Fibroblast of lung (primary cell): Measurements from ENCODE around the gene CYS1.

Source experiments
- CTCF ChIP-seq, 2 donors: IDR thresholded peaks in 1 of 2; conservative IDR thresholded peaks in 1 of 2; 1 replicate in 1 of 2; 2 replicates in 1 of 2; pipeline ENCODE4 v1.5.1; 2011 to 2012; ENCODE audit warnings: low read length in 2 of 2, control low read depth in 1 of 2, inconsistent platforms in 1 of 2, low read depth in 1 of 2, mild to moderate bottlenecking in 1 of 2
- EZH2 ChIP-seq: IDR thresholded peaks from 2 replicates; pipeline ENCODE4 v1.5.1; 2012; ENCODE audit warnings: low read length, control low read depth, mild to moderate bottlenecking; ENCODE audit errors: missing control alignments

DNA sequence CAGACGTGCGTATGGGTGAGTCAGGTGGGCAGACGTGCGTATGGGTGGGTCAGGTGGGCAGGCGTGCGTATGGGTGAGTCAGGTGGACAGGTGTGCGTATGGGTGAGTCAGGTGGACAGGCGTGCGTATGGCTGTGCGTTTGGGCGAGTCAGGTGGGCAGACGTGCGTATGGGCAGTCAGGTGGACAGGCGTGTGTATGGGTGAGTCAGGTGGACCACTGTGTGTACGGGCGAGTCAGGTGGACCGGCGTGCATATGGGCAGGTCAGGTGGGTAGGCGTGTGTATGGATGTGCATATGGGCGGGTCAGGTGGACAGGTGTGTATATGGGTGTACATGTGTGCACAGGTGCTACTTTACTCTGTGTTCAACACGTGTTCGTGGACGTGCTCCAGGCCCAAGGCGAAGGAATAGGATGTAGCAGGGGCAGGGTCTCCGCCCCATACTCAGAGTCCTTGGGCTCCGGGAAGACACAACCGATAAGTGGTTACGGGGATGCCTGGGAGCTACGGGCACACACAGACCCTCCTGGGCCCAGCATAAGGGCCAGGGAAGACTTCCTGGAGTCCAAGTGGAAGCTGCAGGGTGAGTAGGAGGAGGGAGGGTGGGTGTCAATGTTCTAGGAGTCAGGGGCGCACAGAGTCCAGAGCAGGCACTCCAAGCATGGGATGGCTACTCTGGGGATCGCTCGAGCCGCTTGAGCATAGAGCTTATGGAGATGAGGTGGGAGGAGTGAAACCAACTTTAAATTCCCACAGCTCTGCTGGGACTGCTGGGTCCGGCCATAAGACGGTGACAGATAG is 64.0 kb downstream of the CYS1 start:
- no peak for TF ChIP-seq CTCF (conservative IDR thresholded peaks at IDR 0.05 in 1 of 2, IDR thresholded peaks at IDR 0.05 in 1 of 2; ENCODE audit: low read depth in 1 of 2, low read length in 2 of 2)
- no peak for TF ChIP-seq EZH2
